Stomach (tissue), 9 donors: Measurements from ENCODE around the gene CAB39. TPM values are rescaled to one million over a fixed set of nuclear protein-coding genes. Genes with fewer than 3 reads are reported as not detected.
"Not testable (repeated sequence)": the region's sequence is repeated elsewhere in the genome, so short reads cannot be mapped to it uniquely, and the experiment has no call there.

Experiments used
- DNase-seq, 2 donors: peaks; one replicate each; pipeline versions ENCODE4 v3.0.0 to v3.0.0-alpha.2; 2013 to 2019
- H3K27ac ChIP-seq, 5 donors: fragments of 200-600 bp in 4 of 5; sonication (generic) in 4 of 5; one replicate each; pipeline ENCODE4 v1.5.1; 2013 to 2019; ENCODE audit warnings: mild to moderate bottlenecking in 1 of 5, moderate library complexity in 1 of 5
- H3K27me3 ChIP-seq, 3 donors: fragments of 200-600 bp; sonication (generic); one replicate each; pipeline ENCODE4 v1.5.1; 2017 to 2019; ENCODE audit warnings: mixed run types in 1 of 3
- H3K36me3 ChIP-seq, 4 donors: fragments of 200-600 bp; sonication (generic); 1 replicate in 3 of 4; 2 replicates in 1 of 4; pipeline ENCODE4 v1.5.1; 2016 to 2019
- H3K4me1 ChIP-seq, 4 donors: fragments of 200-600 bp; sonication (generic); one replicate each; pipeline ENCODE4 v1.5.1; 2016 to 2019
- H3K4me3 ChIP-seq, 4 donors: fragments of 200-600 bp; sonication (generic) in 3 of 4; one replicate each; pipeline ENCODE4 v1.5.1; 2016 to 2019; ENCODE audit warnings: mild to moderate bottlenecking in 1 of 4
- H3K9me3 ChIP-seq, 4 donors: fragments of 200-600 bp; sonication (generic); one replicate each; pipeline ENCODE4 v1.5.1; 2016 to 2019
- CTCF ChIP-seq, 7 experiments: fragments of 450-650 bp in 4 of 7; fragments of 200-600 bp in 3 of 7; sonication (generic) in 3 of 7; IDR thresholded peaks; one replicate each; pipeline ENCODE4 v1.5.1; 2016 to 2019; ENCODE audit warnings: antibody characterized with exemption in 7 of 7, control low read depth in 2 of 7, mild to moderate bottlenecking in 1 of 7
- EP300 ChIP-seq: sonication (generic); formaldehyde crosslinking; IDR thresholded peaks from one replicate; pipeline ENCODE4 v1.6.1; 2017; ENCODE audit warnings: antibody characterized with exemption
- POLR2A ChIP-seq, 4 donors: fragments of 450-650 bp; IDR thresholded peaks; one replicate each; pipeline ENCODE4 v1.6.1; 2016; ENCODE audit warnings: antibody characterized with exemption in 4 of 4, control low read depth in 2 of 4, mild to moderate bottlenecking in 1 of 4, moderate library complexity in 1 of 4
- POLR2AphosphoS5 ChIP-seq, 3 donors: sonication (generic); formaldehyde crosslinking; IDR thresholded peaks; one replicate each; pipeline ENCODE4 v1.6.1; 2016; ENCODE audit warnings: antibody characterized with exemption in 3 of 3
- WGBS, 5 donors: extraction: QIAGEN DNeasy Blood & Tissue Kit in 3 of 5; methylation state at CpG; one replicate each; pipeline versions ENCODE4 v1.1.5 to v1.1.7; 2013 to 2018; 5-methylcytosine and 5-hydroxymethylcytosine counted together
- intact Hi-C: fragments of 100-400 bp; cut with DNase I; formaldehyde crosslinking; loops from one replicate; pipeline ENCODE4 v1.15.1; 2023; ENCODE audit warnings: low total_unique reads
- polyA plus RNA-seq, 3 donors: library from polyadenylated mRNA; stranded (reverse); fragments of 200-250 nt; gene quantifications; one replicate each; pipeline ENCODE4 v1.2.3, GENCODE V29; 2013
- total RNA-seq, 5 donors: library from RNA; depleted of rRNA; stranded (reverse); fragments of >200 nt; gene quantifications; one replicate each; pipeline versions ENCODE4 v1.1.0 to v1.2.3, GENCODE V29; 2014 to 2016
- donor health status: healthy with polysubstance abuse.
- donor health status: Bipolar disorder and iron deficiency.
- donor health status: healthy.

Gene CAB39
- total and polyA plus RNA-seq, 8 donors, result 21.8 to 126 (median 84.5) TPM

GRCh38 chr2:230700447-230700846 is 12.2 kb upstream of the CAB39 start:
- Histone ChIP-seq H3K4me1 (no peaks in the 10 kb centered on the region), H3K36me3 (no peaks in the 10 kb centered on the region), H3K4me3 (no peak overlapping the region), H3K9me3 (no peaks in the 10 kb centered on the region), H3K27ac (no peak overlapping the region), H3K27me3 (no peaks in the 10 kb centered on the region)
- intact Hi-C loops, result no loop called here
- TF ChIP-seq POLR2AphosphoS5 (IDR thresholded peaks at IDR 0.05), result no peak
- no peak for TF ChIP-seq EP300
- no peak for TF ChIP-seq POLR2A (IDR thresholded peaks at IDR 0.05)
- no peak for TF ChIP-seq CTCF (IDR thresholded peaks at IDR 0.05)
- DNase-seq, result no peak

DNA sequence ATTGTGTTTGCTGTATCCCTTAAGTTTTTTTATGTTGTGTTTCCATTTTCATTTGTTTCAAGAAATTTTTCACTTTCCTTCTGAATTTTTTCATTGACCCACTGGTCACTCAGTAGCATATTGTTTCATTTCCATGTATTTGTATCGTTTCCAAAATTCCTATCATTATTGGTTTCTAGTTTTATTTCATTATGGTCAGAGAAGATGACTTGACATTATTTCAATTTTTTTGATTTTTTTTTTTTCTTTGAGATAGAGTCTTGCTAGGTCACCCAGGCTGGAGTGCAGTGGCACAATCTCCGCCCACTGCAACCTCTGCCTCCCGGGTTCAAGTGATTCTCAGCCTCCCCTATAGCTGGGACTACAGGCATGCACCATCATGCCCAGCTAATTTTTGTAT is 11.3 kb upstream of the CAB39 start:
- Histone ChIP-seq H3K36me3 (no peaks in the 10 kb centered on the region), H3K27me3 (no peaks in the 10 kb centered on the region), H3K9me3 (no peaks in the 10 kb centered on the region), H3K27ac (no peak overlapping the region), H3K4me1 (peaks cover 0 to under 1% (median 0%) of the 10 kb centered on the region in 4 donors), H3K4me3 (no peak overlapping the region)
- no peak for DNase-seq
- WGBS, 5 donors, result 85 to 97% (median 93%) methylated on average over 3 of the region's 3 CpGs
- TF ChIP-seq CTCF (IDR thresholded peaks at IDR 0.05), result no peak
- TF ChIP-seq EP300, result no peak
- no peak for TF ChIP-seq POLR2AphosphoS5 (IDR thresholded peaks at IDR 0.05)
- intact Hi-C loops, result no loop called here

- DNase-seq, H3K4me3 ChIP-seq, intact Hi-C loops, H3K9me3 ChIP-seq, H3K36me3 ChIP-seq, H3K27me3 ChIP-seq, H3K27ac ChIP-seq: not testable (repeated sequence)
- 90 to 99% (median 95%) methylated on average over 4 of the region's 4 CpGs for WGBS, 5 donors
- H3K4me1 ChIP-seq, result peaks cover 0 to 12% (median 0%) of the 10 kb centered on the region in 4 donors
Measured at GRCh38 chr2:230702457-230702856, 10.2 kb upstream of the CAB39 start.

GRCh38 chr2:230703514-230703913 is 9.1 kb upstream of the CAB39 start:
- no peak for TF ChIP-seq POLR2A (IDR thresholded peaks at IDR 0.05)
- TF ChIP-seq CTCF (IDR thresholded peaks at IDR 0.05), result no peak
- no peak for TF ChIP-seq EP300
- no peak for TF ChIP-seq POLR2AphosphoS5 (IDR thresholded peaks at IDR 0.05)
- no peak for DNase-seq
- no peaks in the 10 kb centered on the region for H3K9me3 ChIP-seq
- no peak overlapping the region for H3K4me3 ChIP-seq
- no peaks in the 10 kb centered on the region for H3K27me3 ChIP-seq
- intact Hi-C loops, result no loop called here
- 80 to 100% (median 90%) methylated on average over 2 to 3 of the region's 3 CpGs for WGBS, 5 donors
- no peaks in the 10 kb centered on the region for H3K36me3 ChIP-seq
- H3K27ac ChIP-seq, result no peak overlapping the region
- H3K4me1 ChIP-seq, result peaks cover 0 to 13% (median 0%) of the 10 kb centered on the region in 4 donors

DNA sequence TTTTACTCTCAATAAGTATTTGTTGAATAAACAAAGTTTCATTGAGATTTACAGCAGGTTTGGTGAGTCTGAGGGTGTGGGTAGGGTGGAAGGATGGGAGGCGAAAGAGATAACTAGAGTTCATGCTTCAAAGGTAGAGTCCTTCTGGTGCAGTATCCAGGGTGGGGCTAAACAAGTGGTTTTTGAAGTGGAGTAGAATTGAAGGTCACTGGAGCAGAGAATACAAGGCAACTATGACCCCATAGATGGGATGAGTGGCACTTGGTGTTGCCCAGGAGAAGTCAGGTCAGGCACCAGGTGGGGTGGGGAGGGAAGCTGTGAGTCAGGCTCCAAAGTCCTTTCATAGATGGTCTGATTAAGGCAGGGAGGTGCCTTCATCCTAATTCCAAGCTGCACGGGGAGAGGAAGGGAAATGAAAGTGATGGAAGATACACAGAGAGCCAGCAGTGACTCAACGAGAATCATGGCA is 6.6 kb upstream of the CAB39 start:
- WGBS, 5 donors, result 54 to 71% (median 58%) methylated on average over 3 of the region's 3 CpGs
- H3K36me3 ChIP-seq, result no peaks in the 10 kb centered on the region
- peak; percentile 50 to 66 for DNase-seq
- peak overlapping the region in 1 of 5 donors; percentile 29 for H3K27ac ChIP-seq
- TF ChIP-seq CTCF (IDR thresholded peaks at IDR 0.05), result no peak
- TF ChIP-seq POLR2A (IDR thresholded peaks at IDR 0.05), result no peak
- peak in 2 of 3 donors; percentile 31 to 59 for TF ChIP-seq POLR2AphosphoS5 (IDR thresholded peaks at IDR 0.05)
- no peak for TF ChIP-seq EP300
- no peaks in the 10 kb centered on the region for H3K27me3 ChIP-seq
- H3K9me3 ChIP-seq, result no peaks in the 10 kb centered on the region
- H3K4me3 ChIP-seq, result no peak overlapping the region
- peaks cover 0 to 14% (median 0%) of the 10 kb centered on the region in 4 donors for H3K4me1 ChIP-seq
- intact Hi-C loops, result no loop called here
